GM19025 (cell line): ENCODE measurements around the gene ZSCAN10.
"Not testable (repeated sequence)": the region's sequence is repeated elsewhere in the genome, so short reads cannot be mapped to it uniquely, and the experiment has no call there.

ENCODE experiments used
- ATAC-seq: cut with Tn5 transposase; IDR thresholded peaks from one replicate; pipeline ENCODE4 v1.9.1; 2021; ENCODE audit warnings: mild to moderate bottlenecking, low read depth, moderate library complexity; ENCODE audit not compliant: unreplicated experiment

Gene ZSCAN10

DNA sequence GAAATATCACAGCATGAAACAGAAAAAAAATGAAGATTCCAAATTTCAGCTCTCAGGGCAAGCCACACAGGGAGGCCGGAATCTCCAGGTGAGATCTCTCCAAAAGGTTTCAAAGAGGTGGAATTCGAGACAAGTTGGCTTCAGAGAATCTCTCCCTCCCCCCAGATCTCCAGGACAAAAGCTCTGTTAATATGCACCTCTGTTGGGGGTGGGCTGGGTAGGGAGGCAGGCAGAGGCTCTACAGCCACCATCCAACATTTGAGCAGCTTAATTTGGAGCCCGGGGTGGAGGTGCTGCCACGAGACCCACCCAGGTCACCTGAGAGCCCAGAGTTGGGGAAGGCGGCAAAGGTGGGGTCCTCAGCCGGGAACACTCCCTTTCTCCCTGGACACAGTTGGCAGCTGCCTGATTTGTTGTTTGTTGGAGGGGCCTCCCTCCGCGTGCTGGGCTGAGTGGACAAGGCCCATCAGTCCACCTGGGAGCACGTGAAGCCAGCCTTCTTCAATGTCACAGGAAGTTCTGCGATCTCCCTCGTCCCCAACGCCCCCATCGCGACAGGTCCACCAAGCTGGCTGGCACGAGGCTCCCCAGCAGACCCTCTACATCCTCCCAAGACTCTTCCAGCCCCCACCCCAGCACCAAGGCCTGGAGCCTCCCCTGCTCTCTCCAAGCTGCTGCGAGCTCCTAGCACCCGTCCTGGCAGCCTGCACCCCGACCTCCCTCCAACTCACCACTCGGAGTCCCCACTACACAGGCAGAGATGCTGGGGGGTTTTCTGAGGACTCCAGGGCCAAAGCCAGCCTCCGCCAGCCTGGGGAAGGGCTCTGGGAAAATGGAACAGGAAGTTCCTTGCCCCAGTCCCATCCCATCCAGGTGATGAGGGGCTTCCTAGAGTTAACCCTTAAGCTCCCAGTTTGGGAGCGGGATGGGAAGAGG is at the start of gene ZSCAN10:
Gene ZSCAN10 (minus strand): TSS at position 836 of the 936 bp plus-strand sequence. CDS start 6,357 bp downstream, outside the sequence.
- ATAC-seq: no peak

DNA sequence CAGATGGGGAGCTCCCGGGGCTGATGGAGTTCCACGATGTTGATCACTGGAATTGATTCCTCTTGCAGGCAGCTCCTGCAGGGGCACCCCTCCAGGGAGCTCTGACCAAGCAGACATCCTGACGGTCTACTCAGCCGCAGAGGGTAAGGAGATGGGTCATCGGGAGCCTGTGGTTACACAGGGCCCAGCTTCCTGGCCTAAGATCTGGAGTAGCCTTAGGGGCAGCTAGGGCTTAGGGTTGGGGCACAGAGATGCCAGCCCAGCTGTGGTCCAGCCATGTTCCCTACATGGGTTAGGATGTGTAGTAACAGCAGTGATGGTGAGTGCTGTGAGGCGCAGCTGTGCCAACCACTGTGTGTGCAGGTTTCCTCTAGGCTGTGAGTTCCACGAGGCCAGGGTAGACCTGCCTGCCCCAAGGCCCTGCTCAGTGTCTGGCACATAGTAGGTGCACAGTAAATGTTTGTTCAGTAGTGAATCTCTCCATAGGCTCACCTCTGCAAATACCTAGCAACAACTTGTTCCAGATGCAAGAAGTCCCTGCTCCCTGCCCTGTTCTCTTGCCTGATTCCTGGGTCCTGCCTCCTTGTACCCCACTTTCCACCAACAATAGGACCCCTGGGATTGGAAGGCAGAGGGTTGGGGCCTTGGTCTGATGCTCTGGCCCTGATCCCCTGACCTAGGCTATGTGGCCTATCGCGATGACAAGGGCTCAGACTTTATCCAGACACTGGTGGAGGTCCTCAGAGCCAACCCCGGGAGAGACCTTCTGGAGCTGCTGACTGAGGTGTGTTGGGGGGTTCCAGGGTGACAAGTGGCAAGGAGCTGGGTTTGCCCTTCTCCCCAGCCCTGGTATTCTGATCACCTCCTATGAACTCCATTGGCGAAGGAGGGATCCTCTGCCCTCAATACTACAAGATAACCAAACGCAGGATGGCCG is 49.4 kb upstream of the ZSCAN10 start:
- ATAC-seq: no peak

DNA sequence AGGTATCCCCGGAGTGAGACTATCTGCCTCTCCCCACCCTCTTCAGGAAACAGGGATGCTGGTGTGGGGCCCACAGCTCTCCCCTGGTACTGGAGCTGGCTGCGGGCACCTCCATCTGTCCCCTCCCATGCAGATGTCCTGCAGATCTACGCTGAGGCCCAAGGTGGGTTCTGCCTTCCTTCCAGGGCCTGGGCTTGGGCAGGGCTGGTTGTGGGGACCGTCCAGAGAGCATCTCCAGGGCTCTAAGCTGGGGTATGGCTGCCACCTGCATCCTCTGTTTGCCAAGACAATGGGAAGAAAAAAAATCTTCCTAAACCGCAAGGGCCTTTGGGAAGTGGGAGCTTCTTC is 48.6 kb upstream of the ZSCAN10 start:
- no peak for ATAC-seq

DNA sequence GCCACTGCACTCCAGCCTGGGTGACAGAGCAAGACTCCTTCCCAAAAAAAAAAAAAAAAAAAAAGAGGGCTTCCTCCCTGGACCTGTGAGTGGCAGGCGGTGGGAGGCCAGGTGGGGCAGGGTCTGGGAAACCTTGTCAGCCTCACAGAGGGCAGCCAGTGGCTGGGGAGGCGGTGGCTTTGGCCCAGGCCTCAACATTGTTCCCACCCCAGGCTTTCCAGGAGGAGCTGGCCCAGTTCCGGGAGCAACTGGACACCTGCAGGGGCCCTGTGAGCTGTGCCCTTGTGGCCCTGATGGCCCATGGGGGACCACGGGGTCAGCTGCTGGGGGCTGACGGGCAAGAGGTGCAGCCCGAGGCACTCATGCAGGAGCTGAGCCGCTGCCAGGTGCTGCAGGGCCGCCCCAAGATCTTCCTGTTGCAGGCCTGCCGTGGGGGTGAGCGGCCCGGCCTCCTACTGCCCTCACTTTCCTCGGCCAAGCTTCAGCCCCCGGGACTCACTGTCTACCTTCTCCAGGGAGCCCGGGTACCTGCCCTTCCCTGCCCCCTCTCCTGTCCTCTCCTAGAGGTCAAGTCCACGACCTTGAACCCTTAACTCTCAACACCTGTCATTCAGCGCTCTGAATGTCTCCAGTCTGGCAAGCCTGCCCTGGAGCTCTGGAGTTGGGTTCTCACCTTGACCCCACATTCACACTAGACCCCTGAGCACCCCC is 48.1 kb upstream of the ZSCAN10 start:
- ATAC-seq: no peak

DNA sequence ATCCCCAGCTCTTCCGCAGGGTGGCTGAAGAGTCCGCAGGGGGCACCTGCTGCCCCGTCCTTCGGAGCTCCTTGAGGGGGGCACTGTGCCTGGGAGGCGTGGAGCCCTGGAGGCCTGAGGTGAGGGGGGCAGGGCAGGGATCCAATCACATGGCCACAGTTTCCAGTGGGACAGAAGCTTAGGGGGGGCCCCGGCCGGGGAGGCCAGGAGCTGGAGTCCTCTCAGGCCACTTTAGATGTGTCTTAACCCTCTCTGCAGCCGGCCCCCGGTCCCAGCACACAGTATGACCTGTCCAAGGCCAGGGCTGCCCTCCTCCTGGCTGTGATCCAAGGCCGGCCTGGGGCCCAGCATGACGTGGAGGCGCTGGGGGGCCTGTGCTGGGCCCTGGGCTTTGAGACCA is 46.6 kb upstream of the ZSCAN10 start:
- ATAC-seq: no peak

DNA sequence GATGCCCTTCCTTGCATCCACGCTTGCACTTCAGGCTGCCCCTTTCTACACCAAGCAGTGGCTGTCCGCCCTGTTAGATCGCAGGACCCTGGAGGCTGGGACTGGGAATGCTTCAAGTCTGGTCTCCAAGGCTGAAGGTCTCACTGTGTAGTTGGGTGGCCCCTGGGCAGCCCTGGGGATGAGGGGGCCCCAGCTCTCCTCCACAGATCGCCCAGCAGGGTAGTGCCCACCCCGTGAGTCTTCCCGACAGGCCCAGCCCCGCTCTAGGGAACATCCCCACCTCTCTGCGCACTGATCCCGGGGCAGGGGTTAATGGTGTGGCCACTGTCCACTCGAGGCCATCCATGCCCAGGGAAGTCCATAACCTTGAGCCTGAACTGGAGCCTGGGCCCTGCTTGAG is 46.1 kb upstream of the ZSCAN10 start:
- ATAC-seq: no peak

DNA sequence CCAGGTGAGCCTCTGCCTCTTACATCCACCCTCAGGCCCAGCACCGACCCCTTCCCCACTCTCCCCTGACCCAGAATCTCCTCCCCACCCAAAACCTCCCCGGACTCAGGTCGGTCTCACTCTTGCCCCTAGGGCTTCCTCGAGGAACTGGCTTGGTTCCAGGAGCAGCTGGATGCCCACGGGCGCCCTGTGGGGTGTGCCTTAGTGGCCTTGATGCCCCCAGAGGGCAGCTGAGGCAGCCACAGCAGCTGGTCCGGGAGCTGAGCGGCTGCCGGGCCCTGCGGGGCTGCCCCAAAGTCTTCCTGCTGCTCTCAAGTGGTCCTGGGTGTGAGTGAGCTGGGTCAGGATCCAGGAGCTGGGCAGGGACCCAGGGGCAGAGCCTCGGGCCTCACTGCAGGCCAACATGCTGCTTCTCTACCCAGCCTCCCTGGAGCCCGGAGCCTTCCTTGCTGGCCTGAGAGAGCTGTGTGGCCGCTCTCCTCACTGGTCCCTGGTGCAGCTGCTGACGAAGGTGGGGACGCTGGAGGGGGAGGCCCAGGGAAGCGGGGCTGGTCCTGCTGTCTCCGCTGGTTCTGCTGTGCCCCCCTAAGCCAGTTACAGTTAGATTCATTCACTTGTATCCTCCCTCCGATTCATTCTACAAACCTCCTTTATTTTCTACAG is 45.4 kb upstream of the ZSCAN10 start:
- ATAC-seq: no peak

DNA sequence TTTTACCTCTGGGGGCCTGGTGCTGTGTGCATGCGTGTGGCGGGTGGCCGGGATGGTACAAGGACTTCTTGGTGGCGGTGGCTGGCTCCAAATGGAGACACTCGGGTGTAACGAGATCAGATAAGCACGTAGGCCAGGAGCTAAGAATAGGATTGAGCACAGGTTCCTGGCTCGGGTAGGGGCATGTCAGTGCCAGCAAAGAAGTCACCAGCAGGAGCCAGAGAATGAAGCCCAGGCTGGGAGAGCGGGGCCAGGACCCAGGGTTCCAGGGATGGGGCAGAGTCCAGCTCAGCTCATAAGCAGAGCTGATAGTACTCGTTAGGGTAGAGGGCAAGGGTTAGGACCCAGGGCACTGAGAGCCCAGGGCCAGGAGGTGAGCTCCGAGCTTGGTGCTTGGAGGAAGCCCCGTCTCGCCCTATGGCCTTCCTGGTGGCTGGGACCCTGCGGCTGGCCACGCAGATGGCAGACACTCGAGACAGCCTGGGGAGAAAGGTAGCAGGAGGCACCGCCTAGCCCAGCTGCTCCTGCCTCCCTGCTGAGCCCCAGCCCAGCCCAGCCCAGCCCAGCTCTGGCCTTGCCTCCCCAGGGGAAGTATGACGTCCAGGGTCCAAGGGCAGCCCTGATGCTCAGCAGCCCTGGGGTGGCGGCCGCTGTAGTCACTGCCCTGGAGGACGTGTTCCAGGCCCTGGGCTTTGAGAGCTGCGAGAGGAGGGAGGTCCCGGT is 44.7 kb upstream of the ZSCAN10 start:
- ATAC-seq: no peak

DNA sequence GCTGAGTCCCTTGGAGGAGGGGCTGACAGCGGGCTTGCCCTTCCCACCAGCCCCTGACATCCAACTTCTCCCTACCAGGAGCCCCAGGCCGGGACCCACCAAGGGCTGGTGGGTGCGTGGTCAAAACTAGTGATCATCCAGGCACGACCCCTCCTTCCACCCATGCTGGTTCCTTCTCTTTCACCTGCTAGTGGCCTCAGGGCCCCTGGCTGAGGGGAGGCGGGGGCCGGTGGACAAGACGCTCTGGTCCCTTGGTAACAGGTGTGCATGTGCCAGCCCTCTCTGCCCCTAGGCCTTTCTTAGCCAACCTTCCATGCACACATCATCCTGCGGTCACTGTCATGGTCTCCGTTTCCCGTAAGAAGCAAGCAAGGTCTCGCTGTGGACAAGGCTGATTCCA is 44.1 kb upstream of the ZSCAN10 start:
- no peak for ATAC-seq

DNA sequence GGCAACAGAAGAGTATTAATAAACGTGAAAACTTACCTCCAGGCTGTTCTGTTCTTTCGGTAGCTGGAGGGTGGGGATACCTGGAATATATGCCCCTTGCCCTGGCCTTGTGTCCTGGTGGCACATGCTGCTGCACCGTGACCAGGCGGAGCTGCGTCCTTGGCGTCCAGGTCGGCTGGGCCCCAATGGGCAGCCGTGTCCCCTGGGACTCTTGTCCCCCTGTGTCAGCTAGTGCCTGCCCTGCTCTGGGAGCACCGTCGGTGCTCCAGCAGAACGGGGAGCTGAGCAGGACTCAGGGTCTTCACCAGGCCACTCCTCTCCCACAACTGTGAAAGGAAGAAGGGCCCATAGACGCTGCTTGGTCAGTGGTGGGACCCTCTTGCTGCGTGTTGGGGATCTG is 43.7 kb upstream of the ZSCAN10 start:
- ATAC-seq: no peak

DNA sequence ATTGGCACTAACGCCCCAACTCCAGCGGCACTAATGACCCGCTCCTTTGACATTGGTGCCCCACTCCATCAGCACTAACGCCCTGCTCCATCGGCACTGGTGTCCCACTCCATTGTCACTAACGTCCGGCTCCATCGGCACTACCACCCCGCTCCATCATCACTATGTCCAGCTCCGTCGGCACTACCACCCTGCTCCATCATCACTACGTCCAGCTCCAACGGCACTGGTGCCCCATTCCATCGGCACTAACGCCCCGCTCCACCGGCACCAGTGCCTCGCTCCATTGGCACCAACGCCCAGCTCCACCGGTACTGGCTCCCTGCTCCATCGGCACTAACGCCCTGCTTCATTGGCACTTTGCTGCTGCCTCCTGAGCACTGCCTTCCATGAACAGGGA is 43.2 kb upstream of the ZSCAN10 start:
- no peak for ATAC-seq

DNA sequence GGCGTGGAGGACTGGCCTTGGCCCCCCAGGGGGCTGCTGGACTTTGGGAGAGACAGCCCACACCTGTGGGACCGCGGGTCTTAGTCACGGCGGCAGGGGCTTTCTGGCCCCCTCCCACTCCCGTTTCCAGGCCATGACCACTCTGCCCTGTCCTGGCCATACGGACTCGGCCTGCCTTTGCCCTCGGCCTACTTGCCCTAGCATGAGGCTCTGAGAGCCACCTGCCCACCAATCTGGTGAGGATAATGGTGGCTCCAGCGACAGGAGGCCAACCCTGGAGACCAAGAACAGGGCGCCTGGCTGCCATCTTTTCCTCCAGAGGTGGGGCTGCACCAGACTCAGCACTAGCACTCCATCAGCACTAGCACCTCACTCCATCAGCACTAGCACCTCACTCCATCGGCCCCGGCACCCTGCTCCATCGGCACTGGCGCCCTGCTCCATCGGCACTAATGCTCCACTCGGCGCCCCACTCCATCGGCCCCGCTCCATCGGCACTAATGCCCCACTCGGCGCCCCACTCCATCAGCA is 42.8 kb upstream of the ZSCAN10 start:
- no peak for ATAC-seq

DNA sequence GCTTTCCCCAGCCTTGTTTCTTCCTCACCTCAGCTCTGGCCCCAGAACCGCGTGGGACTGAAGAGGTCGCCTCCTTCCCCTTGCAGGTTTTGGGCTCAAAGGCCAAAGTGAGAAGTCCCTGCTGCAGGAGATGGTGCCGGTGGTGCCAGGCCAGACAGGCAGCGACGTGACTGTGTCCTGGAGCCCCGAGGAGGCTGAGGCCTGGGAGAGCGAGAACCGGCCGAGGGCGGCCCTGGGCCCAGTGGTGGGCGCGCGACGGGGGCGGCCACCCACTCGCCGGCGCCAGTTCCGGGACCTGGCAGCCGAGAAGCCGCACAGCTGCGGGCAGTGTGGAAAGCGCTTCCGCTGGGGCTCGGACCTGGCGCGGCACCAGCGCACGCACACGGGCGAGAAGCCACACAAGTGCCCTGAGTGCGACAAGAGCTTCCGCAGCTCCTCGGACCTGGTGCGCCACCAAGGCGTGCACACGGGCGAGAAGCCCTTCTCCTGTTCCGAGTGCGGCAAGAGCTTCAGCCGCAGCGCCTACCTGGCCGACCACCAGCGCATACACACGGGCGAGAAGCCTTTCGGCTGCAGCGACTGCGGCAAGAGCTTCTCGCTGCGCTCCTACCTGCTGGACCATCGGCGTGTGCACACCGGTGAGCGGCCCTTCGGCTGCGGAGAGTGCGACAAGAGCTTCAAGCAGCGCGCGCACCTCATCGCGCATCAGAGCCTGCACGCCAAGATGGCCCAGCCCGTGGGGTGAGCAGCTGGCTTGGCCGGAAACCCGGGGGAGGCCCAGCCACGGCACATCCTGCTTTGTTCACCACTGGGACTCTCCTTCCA is 41.7 kb upstream of the ZSCAN10 start:
- no peak for ATAC-seq

DNA sequence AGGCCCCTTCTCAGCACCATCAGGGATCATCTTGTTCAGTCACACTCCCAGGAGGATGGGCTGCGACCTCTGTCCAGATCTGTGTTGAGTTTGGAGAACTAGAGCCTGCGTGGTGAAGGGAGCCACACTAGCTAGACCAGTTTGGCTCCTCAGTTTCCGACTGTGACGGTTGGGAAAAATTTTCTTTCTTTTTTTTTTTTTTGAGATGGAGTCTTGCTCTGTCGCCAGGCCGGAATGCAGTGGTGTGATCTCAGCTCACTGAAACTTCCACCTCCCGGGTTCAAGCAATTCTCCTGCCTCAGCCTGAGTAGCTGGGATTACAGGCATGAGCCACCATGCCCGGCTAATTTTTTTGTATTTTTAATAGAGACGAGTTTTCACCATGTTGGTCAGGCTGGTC is 40.5 kb upstream of the ZSCAN10 start:
- not testable (repeated sequence) for ATAC-seq

DNA sequence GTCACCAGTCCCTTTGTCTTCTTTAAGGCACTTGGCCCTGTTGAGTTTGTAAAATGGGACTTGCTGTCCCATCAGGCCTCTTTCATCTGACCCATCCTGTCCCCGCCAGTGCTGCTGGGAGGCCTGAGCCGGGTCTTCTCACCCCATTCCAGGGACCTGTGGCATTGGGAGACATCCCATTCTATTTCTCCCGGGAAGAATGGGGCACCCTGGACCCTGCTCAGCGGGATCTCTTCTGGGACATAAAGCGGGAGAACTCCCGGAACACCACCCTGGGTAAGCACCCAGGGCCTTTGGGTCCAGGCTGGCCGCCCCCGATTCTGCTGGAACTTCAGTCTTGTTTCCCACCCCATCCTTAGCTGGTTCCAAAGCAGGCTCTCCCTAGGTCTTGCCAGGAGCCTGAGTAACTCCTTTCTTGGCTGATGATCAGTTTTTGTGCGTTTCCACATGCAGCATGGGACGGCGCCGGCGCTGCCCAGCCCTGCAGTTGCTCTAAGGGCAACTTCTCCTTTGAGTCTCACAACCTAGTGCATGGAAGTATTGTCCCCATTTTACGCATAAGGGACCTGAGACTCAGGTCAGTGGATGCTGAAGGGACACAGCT is 39.8 kb upstream of the ZSCAN10 start:
- ATAC-seq: no peak

DNA sequence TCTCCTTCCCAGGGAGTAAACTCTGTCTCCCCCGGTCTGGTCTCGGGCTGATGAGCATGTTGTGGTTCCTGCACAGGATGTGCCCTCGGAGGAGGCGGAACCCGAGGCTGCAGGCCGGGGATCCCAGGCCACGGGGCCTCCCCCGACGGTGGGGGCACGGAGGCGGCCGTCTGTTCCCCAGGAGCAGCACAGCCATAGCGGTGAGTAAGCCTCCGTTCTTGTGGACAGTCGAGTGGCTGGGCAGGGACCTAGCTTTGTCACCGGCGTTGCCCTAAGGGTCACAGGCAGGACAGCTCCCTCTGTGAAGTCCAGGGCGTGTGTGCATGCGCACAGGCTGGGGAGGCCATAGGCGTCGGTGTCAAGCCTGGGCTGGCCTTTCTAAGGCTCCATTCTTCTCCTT is 39.2 kb upstream of the ZSCAN10 start:
- ATAC-seq: no peak

DNA sequence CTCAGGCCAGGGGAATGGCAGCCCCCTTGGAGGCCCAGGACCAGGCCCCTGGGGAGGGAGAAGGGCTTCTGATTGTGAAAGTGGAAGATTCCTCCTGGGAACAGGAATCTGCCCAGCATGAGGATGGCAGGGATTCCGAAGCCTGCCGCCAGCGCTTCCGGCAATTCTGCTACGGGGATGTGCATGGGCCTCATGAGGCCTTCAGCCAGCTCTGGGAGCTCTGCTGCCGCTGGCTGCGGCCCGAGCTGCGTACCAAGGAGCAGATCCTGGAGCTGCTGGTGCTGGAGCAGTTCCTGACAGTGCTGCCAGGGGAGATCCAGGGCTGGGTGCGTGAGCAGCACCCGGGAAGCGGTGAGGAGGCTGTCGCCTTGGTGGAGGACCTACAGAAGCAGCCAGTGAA is 38.2 kb upstream of the ZSCAN10 start:
- ATAC-seq: no peak

DNA sequence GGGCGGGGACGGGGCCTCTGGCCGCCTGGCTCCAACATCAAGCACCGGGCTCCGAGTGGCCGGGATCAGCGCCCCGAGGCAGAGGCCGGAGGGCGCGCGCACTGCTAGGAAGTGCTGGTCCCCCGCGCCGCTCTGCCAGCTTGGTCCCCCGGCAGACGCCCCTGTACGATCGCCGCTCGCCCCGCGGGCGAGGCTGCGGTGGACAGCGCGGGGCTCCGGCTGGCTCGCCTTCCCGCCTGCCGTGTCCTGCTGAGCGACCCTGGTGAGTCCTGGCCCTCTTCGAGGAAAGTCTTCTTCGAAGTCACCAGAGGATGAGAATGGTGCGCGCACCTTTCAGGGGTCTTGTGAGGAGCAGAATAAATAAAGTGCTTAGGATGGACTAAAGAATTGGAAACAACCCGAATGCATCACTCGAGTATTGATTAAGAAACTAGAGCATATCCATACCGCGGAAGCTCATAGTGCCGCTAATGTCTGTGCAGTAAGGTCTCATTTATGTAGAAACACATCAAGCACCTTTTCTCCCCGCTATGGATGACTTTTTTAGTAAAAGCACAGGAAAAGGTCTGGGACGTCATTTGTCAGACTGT is 36.1 kb upstream of the ZSCAN10 start:
- ATAC-seq: no peak
